ENCODE data around the gene ABHD17B.

Gene ABHD17B

GRCh38 chr9:71928376-71928775 lies 17.4 kb upstream of the ABHD17B start:
- 100% methylated on average over 1 of the region's 1 CpG for WGBS (ENCODE audit: insufficient coverage)
- no peak overlapping the region for H3K27ac ChIP-seq (ENCODE audit: insufficient read depth in 1 of 2, low read depth in 1 of 2, low read length in 2 of 2, poor library complexity in 1 of 2, severe bottlenecking in 2 of 2)
- H3K4me1 ChIP-seq (ENCODE audit: control extremely low read depth in 1 of 4, control insufficient read depth in 4 of 4, insufficient read depth in 4 of 4, low read length in 3 of 4) = no peaks in the 10 kb centered on the region
- POLR2A ChIA-PET = no interaction called here
- CTCF ChIA-PET = interaction anchor here (1.0 to 1.1 kb wide), 2 partner anchors 12 to 15 kb away, joined by 3 to 4 read pairs; no protein-coding TSS in a partner anchor
- H3K4me3 ChIP-seq (ENCODE audit: control insufficient read depth in 1 of 7, extremely low read depth in 1 of 7, insufficient read depth in 4 of 7, low read depth in 2 of 7, low read length in 6 of 7) = no peak overlapping the region
- DNase-seq = no peak
- H3K27me3 ChIP-seq (replicated peaks in 2 of 5; ENCODE audit: control insufficient read depth in 4 of 5, insufficient read depth in 5 of 5, low read length in 4 of 5) = no peaks in the 10 kb centered on the region
- peaks cover 0 to 4% (median 2%) of the 10 kb centered on the region in 4 experiments for H3K36me3 ChIP-seq (ENCODE audit: control insufficient read depth in 4 of 4, insufficient read depth in 4 of 4, low read length in 3 of 4)
- H3K9me3 ChIP-seq (ENCODE audit: control extremely low read depth in 1 of 5, control insufficient read depth in 4 of 5, insufficient read depth in 2 of 5, low read depth in 1 of 5, low read length in 4 of 5) = no peaks in the 10 kb centered on the region

- Histone ChIP-seq H3K9me3 (ENCODE audit: control extremely low read depth in 1 of 5, control insufficient read depth in 4 of 5, insufficient read depth in 2 of 5, low read depth in 1 of 5, low read length in 4 of 5) (no peaks in the 10 kb centered on the region), H3K4me1 (ENCODE audit: control extremely low read depth in 1 of 4, control insufficient read depth in 4 of 4, insufficient read depth in 4 of 4, low read length in 3 of 4) (no peaks in the 10 kb centered on the region), H3K36me3 (ENCODE audit: control insufficient read depth in 4 of 4, insufficient read depth in 4 of 4, low read length in 3 of 4) (peaks cover 0 to 4% (median 1%) of the 10 kb centered on the region in 4 experiments), H3K4me3 (ENCODE audit: control insufficient read depth in 1 of 7, extremely low read depth in 1 of 7, insufficient read depth in 4 of 7, low read depth in 2 of 7, low read length in 6 of 7) (no peak overlapping the region), H3K27ac (ENCODE audit: insufficient read depth in 1 of 2, low read depth in 1 of 2, low read length in 2 of 2, poor library complexity in 1 of 2, severe bottlenecking in 2 of 2) (no peak overlapping the region), H3K27me3 (replicated peaks in 2 of 5; ENCODE audit: control insufficient read depth in 4 of 5, insufficient read depth in 5 of 5, low read length in 4 of 5) (no peaks in the 10 kb centered on the region)
- ChIA-PET CTCF (interaction anchor here (0.9 to 1.8 kb wide), 3 partner anchors 10 to 119 kb away, joined by 6 read pairs; no protein-coding TSS in a partner anchor), POLR2A (no interaction called here)
- no peak for DNase-seq
These were observed 14.8 kb upstream of the ABHD17B start for GRCh38 chr9:71925834-71926233.

- Histone ChIP-seq H3K4me1 (ENCODE audit: control extremely low read depth in 1 of 4, control insufficient read depth in 4 of 4, insufficient read depth in 4 of 4, low read length in 3 of 4) (no peaks in the 10 kb centered on the region), H3K4me3 (ENCODE audit: control insufficient read depth in 1 of 7, extremely low read depth in 1 of 7, insufficient read depth in 4 of 7, low read depth in 2 of 7, low read length in 6 of 7) (no peak overlapping the region), H3K27ac (ENCODE audit: insufficient read depth in 1 of 2, low read depth in 1 of 2, low read length in 2 of 2, poor library complexity in 1 of 2, severe bottlenecking in 2 of 2) (no peak overlapping the region), H3K9me3 (ENCODE audit: control extremely low read depth in 1 of 5, control insufficient read depth in 4 of 5, insufficient read depth in 2 of 5, low read depth in 1 of 5, low read length in 4 of 5) (no peaks in the 10 kb centered on the region), H3K36me3 (ENCODE audit: control insufficient read depth in 4 of 4, insufficient read depth in 4 of 4, low read length in 3 of 4) (peaks cover 0 to 4% (median 1%) of the 10 kb centered on the region in 4 experiments), H3K27me3 (replicated peaks in 2 of 5; ENCODE audit: control insufficient read depth in 4 of 5, insufficient read depth in 5 of 5, low read length in 4 of 5) (no peaks in the 10 kb centered on the region)
- no peak for DNase-seq
- CTCF ChIA-PET = interaction anchor here (1.0 kb wide), 1 partner anchor 158 kb away, joined by 3 read pairs; no protein-coding TSS in a partner anchor
- POLR2A ChIA-PET = no interaction called here
These were observed 13.6 kb upstream of the ABHD17B start for GRCh38 chr9:71924576-71924975.

GRCh38 chr9:71921190-71921814 lies 10.3 kb upstream of the ABHD17B start:
- POLR2A ChIA-PET = no interaction called here
- H3K36me3 ChIP-seq (ENCODE audit: control insufficient read depth in 4 of 4, insufficient read depth in 4 of 4, low read length in 3 of 4) = peaks cover 2 to 6% (median 3%) of the 10 kb centered on the region in 4 experiments
- H3K4me1 ChIP-seq (ENCODE audit: control extremely low read depth in 1 of 4, control insufficient read depth in 4 of 4, insufficient read depth in 4 of 4, low read length in 3 of 4) = no peaks in the 10 kb centered on the region
- no peaks in the 10 kb centered on the region for H3K27me3 ChIP-seq (replicated peaks in 2 of 5; ENCODE audit: control insufficient read depth in 4 of 5, insufficient read depth in 5 of 5, low read length in 4 of 5)
- no peak overlapping the region for H3K4me3 ChIP-seq (ENCODE audit: control insufficient read depth in 1 of 7, extremely low read depth in 1 of 7, insufficient read depth in 4 of 7, low read depth in 2 of 7, low read length in 6 of 7)
- CTCF ChIA-PET = no interaction called here
- H3K9me3 ChIP-seq (ENCODE audit: control extremely low read depth in 1 of 5, control insufficient read depth in 4 of 5, insufficient read depth in 2 of 5, low read depth in 1 of 5, low read length in 4 of 5) = no peaks in the 10 kb centered on the region
- no peak overlapping the region for H3K27ac ChIP-seq (ENCODE audit: insufficient read depth in 1 of 2, low read depth in 1 of 2, low read length in 2 of 2, poor library complexity in 1 of 2, severe bottlenecking in 2 of 2)
- no peak for DNase-seq

GRCh38 chr9:71920456-71921189 lies 9.6 kb upstream of the ABHD17B start:
- peaks cover 2 to 6% (median 3%) of the 10 kb centered on the region in 4 experiments for H3K36me3 ChIP-seq (ENCODE audit: control insufficient read depth in 4 of 4, insufficient read depth in 4 of 4, low read length in 3 of 4)
- no peak overlapping the region for H3K4me3 ChIP-seq (ENCODE audit: control insufficient read depth in 1 of 7, extremely low read depth in 1 of 7, insufficient read depth in 4 of 7, low read depth in 2 of 7, low read length in 6 of 7)
- DNase-seq = no peak
- no peak overlapping the region for H3K27ac ChIP-seq (ENCODE audit: insufficient read depth in 1 of 2, low read depth in 1 of 2, low read length in 2 of 2, poor library complexity in 1 of 2, severe bottlenecking in 2 of 2)
- H3K9me3 ChIP-seq (ENCODE audit: control extremely low read depth in 1 of 5, control insufficient read depth in 4 of 5, insufficient read depth in 2 of 5, low read depth in 1 of 5, low read length in 4 of 5) = no peaks in the 10 kb centered on the region
- ChIA-PET CTCF (no interaction called here), POLR2A (no interaction called here)
- WGBS (ENCODE audit: insufficient coverage) = no CpG with 5 or more reads among the region's 1 CpG
- no peaks in the 10 kb centered on the region for H3K4me1 ChIP-seq (ENCODE audit: control extremely low read depth in 1 of 4, control insufficient read depth in 4 of 4, insufficient read depth in 4 of 4, low read length in 3 of 4)
- H3K27me3 ChIP-seq (replicated peaks in 2 of 5; ENCODE audit: control insufficient read depth in 4 of 5, insufficient read depth in 5 of 5, low read length in 4 of 5) = no peaks in the 10 kb centered on the region

- H3K27ac ChIP-seq (ENCODE audit: insufficient read depth in 1 of 2, low read depth in 1 of 2, low read length in 2 of 2, poor library complexity in 1 of 2, severe bottlenecking in 2 of 2) = no peak overlapping the region
- CTCF ChIA-PET = no interaction called here
- no peak for DNase-seq
- H3K27me3 ChIP-seq (replicated peaks in 2 of 5; ENCODE audit: control insufficient read depth in 4 of 5, insufficient read depth in 5 of 5, low read length in 4 of 5) = no peaks in the 10 kb centered on the region
- H3K36me3 ChIP-seq (ENCODE audit: control insufficient read depth in 4 of 4, insufficient read depth in 4 of 4, low read length in 3 of 4) = peaks cover 2 to 6% (median 3%) of the 10 kb centered on the region in 4 experiments
- POLR2A ChIA-PET = no interaction called here
- 100% methylated on average over 2 of the region's 5 CpGs for WGBS (ENCODE audit: insufficient coverage)
- H3K4me3 ChIP-seq (ENCODE audit: control insufficient read depth in 1 of 7, extremely low read depth in 1 of 7, insufficient read depth in 4 of 7, low read depth in 2 of 7, low read length in 6 of 7) = no peak overlapping the region
- peaks cover 0 to 1% (median 0%) of the 10 kb centered on the region in 4 experiments for H3K4me1 ChIP-seq (ENCODE audit: control extremely low read depth in 1 of 4, control insufficient read depth in 4 of 4, insufficient read depth in 4 of 4, low read length in 3 of 4)
- H3K9me3 ChIP-seq (ENCODE audit: control extremely low read depth in 1 of 5, control insufficient read depth in 4 of 5, insufficient read depth in 2 of 5, low read depth in 1 of 5, low read length in 4 of 5) = no peaks in the 10 kb centered on the region
These were observed 7.4 kb upstream of the ABHD17B start for GRCh38 chr9:71918419-71918818.

- no peak overlapping the region for H3K4me3 ChIP-seq (ENCODE audit: control insufficient read depth in 1 of 7, extremely low read depth in 1 of 7, insufficient read depth in 4 of 7, low read depth in 2 of 7, low read length in 6 of 7)
- POLR2A ChIA-PET = no interaction called here
- peaks cover 0 to 4% (median 3%) of the 10 kb centered on the region in 4 experiments for H3K36me3 ChIP-seq (ENCODE audit: control insufficient read depth in 4 of 4, insufficient read depth in 4 of 4, low read length in 3 of 4)
- H3K4me1 ChIP-seq (ENCODE audit: control extremely low read depth in 1 of 4, control insufficient read depth in 4 of 4, insufficient read depth in 4 of 4, low read length in 3 of 4) = peaks cover under 1 to 16% (median 11%) of the 10 kb centered on the region in 4 experiments
- CTCF ChIA-PET = interaction anchor here (0.7 to 1.4 kb wide), 3 partner anchors 9 to 139 kb away, joined by 3 to 6 read pairs (median 4); no protein-coding TSS in a partner anchor
- H3K27ac ChIP-seq (ENCODE audit: insufficient read depth in 1 of 2, low read depth in 1 of 2, low read length in 2 of 2, poor library complexity in 1 of 2, severe bottlenecking in 2 of 2) = no peak overlapping the region
- H3K9me3 ChIP-seq (ENCODE audit: control extremely low read depth in 1 of 5, control insufficient read depth in 4 of 5, insufficient read depth in 2 of 5, low read depth in 1 of 5, low read length in 4 of 5) = no peaks in the 10 kb centered on the region
- no peaks in the 10 kb centered on the region for H3K27me3 ChIP-seq (replicated peaks in 2 of 5; ENCODE audit: control insufficient read depth in 4 of 5, insufficient read depth in 5 of 5, low read length in 4 of 5)
- DNase-seq = no peak
These were observed 6.0 kb upstream of the ABHD17B start for GRCh38 chr9:71916834-71917534.
